Amniotic stem cell (primary cell): Measurements from ENCODE around the gene EEF1A2.

Experiments used
- DNase-seq: peaks from one replicate; lab custom pipeline; 2025; lab: John Stamatoyannopoulos, UW

EEF1A2 gene

DNA sequence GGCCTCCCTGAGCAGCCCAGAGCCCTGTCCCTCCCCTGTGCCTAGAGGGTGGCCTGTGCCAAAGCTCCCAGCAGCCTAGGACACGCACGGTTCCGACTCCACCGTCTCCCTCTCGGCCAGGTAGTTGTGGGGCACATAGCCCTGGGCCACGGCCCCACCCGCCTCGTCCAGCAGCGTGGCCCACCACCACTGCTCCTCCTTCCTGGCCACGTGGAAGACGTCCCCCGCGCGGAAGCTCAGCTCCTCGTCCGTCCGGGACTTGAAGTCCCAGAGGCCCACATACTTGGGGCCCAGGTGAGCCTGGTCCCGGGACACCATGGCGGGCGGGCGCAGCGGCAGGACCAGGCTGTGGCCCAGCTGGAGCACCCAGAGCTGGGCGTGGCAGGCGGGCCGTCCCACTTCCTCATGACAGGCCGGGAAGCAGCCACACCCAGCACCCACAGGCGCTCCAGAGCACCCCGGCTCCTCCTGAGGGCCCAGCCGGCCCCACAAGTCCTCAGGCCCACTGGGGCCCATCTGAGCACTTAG lies 38.2 kb upstream of the EEF1A2 start, which contains the start of gene PTK6:
PTK6 (minus strand) TSS at position 380 of the 528 bp plus-strand sequence; CDS start at position 318, 62 bp downstream.
- DNase-seq, result no peak

GRCh38 chr20:63536241-63536977 lies 37.5 kb upstream of the EEF1A2 start:
- DNase-seq, result no peak

GRCh38 chr20:63534831-63535651 lies 36.2 kb upstream of the EEF1A2 start:
- DNase-seq, result no peak

GRCh38 chr20:63534427-63534830 lies 35.5 kb upstream of the EEF1A2 start:
- DNase-seq, result no peak

- DNase-seq, result no peak
Observed at GRCh38 chr20:63533871-63534393, 35.0 kb upstream of the EEF1A2 start.

- no peak for DNase-seq
Observed at GRCh38 chr20:63533388-63533787, 34.5 kb upstream of the EEF1A2 start.

DNA sequence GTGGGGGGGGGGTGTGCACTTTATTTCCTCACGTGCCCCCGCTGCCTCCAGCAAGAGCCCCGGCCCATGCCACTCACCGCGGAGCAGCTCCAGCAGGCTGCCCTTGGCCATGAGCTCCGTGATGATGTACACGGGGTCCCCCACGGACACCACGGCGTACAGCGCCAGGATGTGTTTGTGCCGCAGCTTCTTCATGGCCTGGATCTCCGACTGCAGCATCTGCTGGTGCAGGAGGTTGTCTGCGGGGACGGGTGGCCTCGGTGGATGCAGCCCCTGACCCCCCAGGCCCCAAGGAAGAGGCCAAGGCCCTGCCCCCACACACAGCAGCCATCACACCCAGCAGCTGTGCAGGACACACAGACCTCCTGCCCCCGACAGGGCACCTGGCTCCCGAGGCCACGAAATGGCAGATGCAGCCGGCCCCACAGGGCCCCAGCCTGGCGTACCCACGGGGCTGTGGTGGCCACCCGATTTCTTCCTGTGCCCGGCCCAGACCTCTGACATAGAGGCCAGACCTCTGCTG lies 33.6 kb upstream of the EEF1A2 start:
- DNase-seq, result no peak

GRCh38 chr20:63531686-63532448 lies 33.0 kb upstream of the EEF1A2 start:
- DNase-seq, result no peak

DNA sequence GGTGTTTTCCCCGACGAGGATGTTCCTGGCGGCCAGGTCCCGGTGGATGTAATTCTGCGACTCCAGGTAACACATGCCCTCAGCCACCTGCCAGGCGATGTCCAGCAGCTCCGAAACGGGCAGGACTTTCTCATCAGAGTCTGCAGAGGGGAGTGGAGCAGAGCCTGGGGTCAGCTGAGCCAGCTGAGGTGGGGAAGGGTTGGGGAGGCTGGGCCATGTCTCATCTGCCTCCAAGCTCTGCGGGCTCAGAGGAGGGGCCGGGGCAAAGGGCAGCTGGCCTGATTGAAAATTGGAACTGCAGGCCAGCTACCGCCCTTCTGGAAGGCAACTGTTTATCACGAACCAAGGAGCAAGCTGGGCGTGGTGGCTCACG lies 31.9 kb upstream of the EEF1A2 start:
- no peak for DNase-seq

DNA sequence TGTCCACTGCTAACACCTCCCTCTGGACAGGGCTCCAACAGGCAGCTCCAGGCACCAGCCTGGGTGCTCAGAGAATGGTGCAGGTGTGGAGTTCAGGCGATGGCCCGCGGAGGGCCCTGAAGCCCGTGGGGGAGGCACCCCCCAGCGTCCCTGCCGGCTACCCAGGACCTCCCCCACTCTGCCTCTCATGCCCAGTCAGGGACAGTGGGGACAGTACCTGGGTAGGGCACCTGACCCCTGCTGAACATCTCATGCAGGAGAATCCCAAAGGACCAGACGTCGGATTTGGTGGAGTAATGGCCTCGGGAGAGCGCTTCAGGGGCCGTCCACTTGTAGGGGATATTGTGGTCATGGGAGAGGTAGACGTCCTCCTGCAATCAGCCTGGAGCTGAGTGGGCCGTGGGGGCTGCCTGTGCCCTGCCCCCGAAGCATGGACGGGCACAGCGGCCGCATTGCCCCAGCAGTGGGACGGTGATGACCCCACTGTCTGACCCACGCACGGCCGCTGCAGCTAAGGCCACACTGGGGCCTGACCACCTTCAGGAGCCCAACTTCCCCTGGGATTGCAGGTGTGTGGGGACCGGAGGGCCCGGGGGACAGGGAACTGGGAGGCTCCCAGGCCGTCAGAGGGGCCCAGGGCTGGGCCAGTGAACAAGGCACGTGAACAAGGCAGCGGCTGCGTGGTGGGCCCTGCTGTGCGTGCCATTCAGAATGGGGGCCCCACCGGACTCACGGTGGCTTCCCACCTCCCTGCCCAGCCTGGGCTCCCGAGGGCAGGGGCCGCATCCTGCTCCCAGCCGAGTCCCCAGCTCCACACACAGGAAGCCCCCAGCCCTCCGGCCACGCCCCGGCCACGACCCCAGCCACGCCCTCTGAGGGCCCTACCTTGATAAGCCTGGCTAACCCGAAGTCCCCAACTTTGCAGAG lies 31.2 kb upstream of the EEF1A2 start:
- no peak for DNase-seq

DNA sequence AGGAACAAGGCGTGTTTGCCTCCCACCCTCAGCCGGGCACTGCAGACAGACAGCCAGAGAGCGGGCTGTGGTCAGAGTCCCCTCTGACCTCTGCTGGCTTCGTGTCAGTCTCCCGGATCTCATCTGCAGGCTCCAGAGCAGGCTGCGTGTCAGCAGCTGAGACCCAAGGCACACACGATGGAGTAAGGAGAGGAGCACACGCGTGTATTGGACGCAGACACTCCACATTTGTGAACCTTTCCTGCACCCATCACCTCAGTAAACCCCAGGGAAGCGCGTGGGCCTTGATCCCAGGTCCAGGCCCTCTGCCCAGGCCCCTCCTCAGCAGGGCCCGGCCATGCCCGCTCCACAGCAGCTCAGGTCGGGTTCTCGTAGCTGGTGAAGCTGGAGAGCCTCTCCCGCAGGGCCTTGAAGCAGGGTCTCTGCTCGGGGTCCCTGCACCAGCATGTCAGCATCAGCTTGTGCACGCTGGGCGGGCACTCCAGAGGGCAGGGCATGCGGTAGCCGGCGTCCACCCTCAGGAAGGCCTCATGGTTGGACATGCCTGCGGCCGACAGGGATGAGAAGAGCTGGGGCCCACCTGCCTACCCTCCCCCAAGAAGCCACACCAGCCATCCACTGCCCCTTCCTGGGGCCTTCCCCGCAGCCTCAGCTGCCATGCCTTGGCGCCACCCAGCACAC lies 30.4 kb upstream of the EEF1A2 start:
- DNase-seq, result no peak

GRCh38 chr20:63527184-63527583 lies 28.3 kb upstream of the EEF1A2 start:
- no peak for DNase-seq

DNA sequence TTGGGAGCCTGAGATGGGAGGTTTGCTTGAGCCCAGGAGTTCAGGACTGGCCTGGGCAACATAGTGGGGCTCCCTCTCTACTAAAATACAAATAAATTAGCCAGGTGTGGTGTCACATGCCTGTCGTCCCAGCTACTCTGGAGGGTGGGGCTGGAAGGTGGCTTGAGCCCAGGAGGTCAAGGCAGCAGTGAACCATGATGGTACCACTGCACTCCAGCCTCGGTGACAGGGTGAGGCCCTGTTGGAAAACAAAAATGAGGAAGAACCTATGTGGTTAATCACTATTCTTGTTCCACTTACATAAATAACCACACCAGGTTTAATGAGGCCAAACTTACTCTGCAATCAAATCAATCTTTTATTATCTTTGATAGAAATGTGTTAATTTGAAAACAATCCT lies 27.1 kb upstream of the EEF1A2 start:
- DNase-seq, result no peak

DNA sequence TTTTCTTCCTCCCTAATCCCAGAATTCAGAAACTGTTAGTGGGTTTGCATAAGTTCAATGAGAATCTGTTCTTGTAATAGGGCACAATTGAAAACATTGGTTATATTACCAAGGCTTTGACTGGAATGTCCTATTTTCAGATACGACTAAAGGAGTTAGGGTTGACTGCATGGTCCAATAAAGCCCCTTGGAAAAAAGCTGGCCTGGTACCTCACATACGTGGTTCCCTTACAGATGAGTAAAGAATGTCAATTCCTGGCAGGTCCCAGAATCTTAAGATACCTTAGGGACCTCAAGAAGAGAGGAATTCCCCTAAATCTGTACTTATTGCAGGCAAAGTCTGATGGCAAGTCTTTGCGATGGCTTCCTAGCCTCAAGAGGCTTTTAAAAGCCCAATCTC lies 26.3 kb upstream of the EEF1A2 start:
- no peak for DNase-seq

DNA sequence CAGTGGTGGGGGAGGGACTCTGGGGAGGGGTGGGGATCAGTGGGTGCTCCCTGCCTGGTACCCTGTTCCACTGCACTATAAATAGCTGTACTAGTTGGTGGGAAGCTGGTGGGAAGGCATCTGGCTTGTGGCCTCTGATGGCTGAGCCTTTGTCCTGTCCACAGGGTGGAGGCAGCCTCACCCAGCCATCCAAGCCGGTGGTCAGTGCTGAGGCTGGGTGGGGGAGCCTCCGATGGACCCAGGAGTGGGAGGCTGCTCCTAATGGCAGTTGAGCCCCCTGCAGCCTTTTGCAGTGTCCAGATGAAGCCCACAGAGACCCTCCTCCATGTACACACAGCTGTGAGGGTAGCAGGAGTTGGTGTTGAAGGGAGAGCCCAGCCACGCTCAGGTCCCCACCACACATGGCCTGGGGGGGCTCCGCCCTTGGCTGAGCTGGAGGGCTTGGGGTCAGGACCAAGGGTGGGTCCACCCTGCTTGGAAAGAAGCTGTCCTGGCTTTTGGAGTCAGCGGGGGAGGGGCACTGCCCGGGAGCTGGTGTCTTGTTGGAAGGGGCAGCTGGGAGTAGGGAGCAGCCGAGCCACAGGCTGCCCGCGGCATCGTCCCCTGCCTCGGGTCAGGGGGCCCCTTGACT lies 24.2 kb upstream of the EEF1A2 start:
- DNase-seq, result no peak

GRCh38 chr20:63522091-63522868 lies 23.4 kb upstream of the EEF1A2 start:
- DNase-seq, result no peak

- no peak for DNase-seq
Observed at GRCh38 chr20:63521602-63522001, 22.7 kb upstream of the EEF1A2 start.

DNA sequence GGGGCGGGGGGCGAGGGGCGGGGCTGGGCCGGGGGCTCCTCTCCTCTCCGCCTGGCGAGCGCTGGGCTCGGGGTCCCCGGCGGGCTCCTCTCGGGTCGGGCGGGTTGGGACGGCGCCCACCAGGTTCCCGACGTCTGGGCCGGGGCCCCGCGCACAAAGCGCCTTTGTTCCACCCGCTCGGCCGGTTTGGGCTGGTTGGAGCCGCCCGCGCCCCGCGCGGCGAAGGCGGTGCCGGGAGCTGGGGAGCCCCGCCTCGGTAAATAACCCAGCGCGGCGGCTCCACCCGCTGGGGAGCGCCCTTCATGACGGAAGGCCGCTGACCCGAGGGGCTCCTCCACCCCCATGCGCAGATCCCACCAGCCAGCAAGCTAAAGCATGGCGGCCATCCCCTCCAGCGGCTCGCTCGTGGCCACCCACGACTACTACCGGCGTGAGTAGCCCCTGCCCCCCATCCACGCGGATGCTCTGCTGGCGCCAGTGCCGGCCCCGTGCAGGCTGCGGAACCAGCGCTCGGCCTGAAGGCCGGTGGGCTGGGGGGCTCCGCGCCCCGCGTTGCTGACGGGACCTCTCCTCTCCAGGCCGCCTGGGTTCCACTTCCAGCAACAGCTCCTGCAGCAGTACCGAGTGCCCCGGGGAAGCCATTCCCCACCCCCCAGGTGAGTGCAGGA lies 22.2 kb upstream of the EEF1A2 start:
- no peak for DNase-seq
